GM12865 (cell line): ENCODE results near the gene BABAM2.

Experiments
- DNase-seq: peaks from one replicate; pipeline ENCODE4 v3.0.0; 2010; ENCODE audit warnings: low read depth
- H3K4me3 ChIP-seq: 2 replicates; pipeline ENCODE4 v1.5.1; 2011; ENCODE audit warnings: mild to moderate bottlenecking, low read depth, low read length, control low read depth
- CTCF ChIP-seq: IDR thresholded peaks from 2 replicates; pipeline ENCODE4 v1.5.1; 2011; ENCODE audit warnings: low read length, control low read depth, low read depth, inconsistent platforms; ENCODE audit not compliant: insufficient read depth; ENCODE audit errors: missing control alignments

Gene BABAM2

GRCh38 chr2:28158791-28159190, 268.3 kb downstream of the BABAM2 start:
- DNase-seq: no peak
- no peak overlapping the region for H3K4me3 ChIP-seq
- TF ChIP-seq CTCF: no peak

- DNase-seq: no peak
- no peak for TF ChIP-seq CTCF
- H3K4me3 ChIP-seq: no peak overlapping the region
These were observed 270.5 kb downstream of the BABAM2 start for GRCh38 chr2:28160986-28161425.

GRCh38 chr2:28161466-28161865, 270.9 kb downstream of the BABAM2 start:
- DNase-seq: no peak
- H3K4me3 ChIP-seq: no peak overlapping the region
- TF ChIP-seq CTCF: no peak

GRCh38 chr2:28162564-28162963, 272.0 kb downstream of the BABAM2 start:
- no peak for DNase-seq
- no peak for TF ChIP-seq CTCF

GRCh38 chr2:28163028-28163427, 272.5 kb downstream of the BABAM2 start:
- TF ChIP-seq CTCF: no peak
- no peak overlapping the region for H3K4me3 ChIP-seq
- DNase-seq: no peak

More at GRCh38 chr2:28162564-28162963, 272.0 kb downstream of the BABAM2 start:
- H3K4me3 ChIP-seq: no peak overlapping the region

- DNase-seq: no peak
- TF ChIP-seq CTCF: no peak
- no peak overlapping the region for H3K4me3 ChIP-seq
These were observed 273.2 kb downstream of the BABAM2 start for GRCh38 chr2:28163627-28164279.

- H3K4me3 ChIP-seq: no peak overlapping the region
- no peak for DNase-seq
- TF ChIP-seq CTCF: no peak
These were observed 273.8 kb downstream of the BABAM2 start for GRCh38 chr2:28164280-28164801.
